GM18526 (cell line): ENCODE results near the gene C5AR1.

ENCODE experiments used
- POLR2A ChIP-seq: IDR thresholded peaks from 3 replicates; pipeline ENCODE4 v1.6.1; 2011; ENCODE audit not compliant: insufficient read length; ENCODE audit errors: extremely low read depth

Gene C5AR1

DNA sequence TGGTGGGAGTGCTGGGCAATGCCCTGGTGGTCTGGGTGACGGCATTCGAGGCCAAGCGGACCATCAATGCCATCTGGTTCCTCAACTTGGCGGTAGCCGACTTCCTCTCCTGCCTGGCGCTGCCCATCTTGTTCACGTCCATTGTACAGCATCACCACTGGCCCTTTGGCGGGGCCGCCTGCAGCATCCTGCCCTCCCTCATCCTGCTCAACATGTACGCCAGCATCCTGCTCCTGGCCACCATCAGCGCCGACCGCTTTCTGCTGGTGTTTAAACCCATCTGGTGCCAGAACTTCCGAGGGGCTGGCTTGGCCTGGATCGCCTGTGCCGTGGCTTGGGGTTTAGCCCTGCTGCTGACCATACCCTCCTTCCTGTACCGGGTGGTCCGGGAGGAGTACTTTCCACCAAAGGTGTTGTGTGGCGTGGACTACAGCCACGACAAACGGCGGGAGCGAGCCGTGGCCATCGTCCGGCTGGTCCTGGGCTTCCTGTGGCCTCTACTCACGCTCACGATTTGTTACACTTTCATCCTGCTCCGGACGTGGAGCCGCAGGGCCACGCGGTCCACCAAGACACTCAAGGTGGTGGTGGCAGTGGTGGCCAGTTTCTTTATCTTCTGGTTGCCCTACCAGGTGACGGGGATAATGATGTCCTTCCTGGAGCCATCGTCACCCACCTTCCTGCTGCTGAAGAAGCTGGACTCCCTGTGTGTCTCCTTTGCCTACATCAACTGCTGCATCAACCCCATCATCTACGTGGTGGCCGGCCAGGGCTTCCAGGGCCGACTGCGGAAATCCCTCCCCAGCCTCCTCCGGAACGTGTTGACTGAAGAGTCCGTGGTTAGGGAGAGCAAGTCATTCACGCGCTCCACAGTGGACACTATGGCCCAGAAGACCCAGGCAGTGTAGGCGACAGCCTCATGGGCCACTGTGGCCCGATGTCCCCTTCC, 10.5 kb downstream of the C5AR1 start:
- no peak for TF ChIP-seq POLR2A

DNA sequence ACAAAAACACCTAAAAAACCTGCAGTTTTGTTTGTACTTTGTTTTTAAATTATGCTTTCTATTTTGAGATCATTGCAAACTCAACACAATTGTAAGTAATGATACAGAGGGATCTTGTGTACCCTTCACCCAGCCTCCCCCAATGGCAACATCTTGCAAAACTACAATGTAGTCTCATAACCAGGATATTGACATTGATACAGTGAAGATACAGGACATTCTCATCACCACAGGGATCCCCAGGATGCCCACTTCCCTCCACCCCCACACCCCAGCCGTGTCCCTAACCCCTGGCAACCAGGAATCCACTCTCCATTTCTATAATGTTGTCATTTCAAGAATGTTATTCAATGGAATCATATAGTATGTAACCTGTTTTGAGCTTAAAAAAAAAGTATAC, 12.0 kb downstream of the C5AR1 start:
- no peak for TF ChIP-seq POLR2A

DNA sequence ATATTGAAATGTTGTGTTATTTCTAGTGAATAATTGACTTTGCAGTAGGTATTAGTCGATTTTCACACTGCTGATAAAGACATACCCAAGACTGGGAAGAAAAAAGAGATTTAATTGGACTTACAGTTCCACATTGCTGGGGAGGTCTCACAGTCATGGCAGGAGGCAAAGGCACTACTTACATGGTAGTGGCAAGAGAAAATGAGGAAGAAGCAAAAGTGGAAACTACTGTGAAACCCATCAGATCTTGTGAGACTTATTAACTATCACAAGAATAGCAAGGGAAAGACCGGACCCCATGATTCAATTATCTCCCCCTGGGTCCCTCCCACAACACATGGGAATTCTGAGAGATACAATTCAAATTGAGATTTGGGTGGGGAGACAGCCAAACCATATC, 12.4 kb downstream of the C5AR1 start:
- TF ChIP-seq POLR2A, result no peak

DNA sequence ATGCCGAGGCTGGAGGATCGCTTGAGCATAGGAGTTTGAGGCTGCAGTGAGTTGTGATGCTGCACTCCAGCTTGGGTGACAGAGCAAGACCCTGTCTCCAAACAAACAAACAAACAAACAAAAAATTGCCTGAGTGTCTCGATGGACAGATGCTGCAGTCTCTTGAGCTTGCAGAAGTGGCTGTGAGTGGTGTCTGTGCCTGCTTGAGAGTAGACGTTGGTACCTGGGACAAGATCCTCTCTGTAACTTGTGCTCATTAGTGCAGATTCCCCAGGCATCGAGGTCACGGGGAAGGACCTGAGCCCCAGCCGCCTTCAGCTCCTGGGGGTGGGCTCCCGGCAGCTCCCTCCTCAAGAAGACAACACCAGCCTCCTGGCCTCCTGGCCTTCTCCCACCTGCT, 13.7 kb downstream of the C5AR1 start:
- no peak for TF ChIP-seq POLR2A

DNA sequence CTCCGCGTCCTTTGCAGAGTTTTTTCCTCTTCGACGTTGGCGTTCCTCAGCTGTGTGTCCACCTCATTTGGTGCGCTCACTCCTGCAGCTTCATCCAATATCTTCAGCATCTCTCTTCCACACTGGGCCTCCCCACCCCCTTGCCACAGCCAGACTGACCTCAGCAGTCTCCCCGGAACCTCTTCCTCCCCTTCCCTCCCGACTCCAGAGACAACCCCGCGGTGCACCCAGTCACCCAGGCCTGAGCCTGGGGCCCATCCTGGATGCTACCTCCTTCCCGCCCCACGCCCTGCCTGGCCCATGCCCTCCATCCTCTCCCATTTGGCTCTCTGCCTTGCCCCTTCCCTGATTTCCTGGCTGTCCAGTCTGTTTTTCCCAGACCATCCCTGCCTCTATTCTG, 14.2 kb downstream of the C5AR1 start:
- TF ChIP-seq POLR2A, result no peak

DNA sequence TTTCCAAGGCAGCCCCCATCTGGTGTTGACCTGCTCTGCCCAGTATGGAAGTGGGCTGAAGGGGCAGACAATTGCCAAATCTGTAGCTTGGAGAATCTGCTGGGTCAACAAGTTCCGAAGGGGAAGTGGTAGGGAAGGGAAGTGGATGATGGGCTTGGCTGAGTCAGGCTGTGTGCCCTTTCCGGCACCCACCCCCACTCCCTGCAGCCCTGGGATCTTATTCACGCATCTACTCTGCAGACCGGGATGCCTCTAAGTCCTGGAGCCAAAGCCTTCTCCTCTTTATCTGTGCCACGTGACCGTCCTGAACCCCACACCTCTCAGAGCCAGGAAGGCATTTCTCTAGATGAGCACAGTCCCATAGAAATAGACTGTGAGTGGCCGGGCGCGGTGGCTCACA, 14.8 kb downstream of the C5AR1 start:
- TF ChIP-seq POLR2A, result no peak

DNA sequence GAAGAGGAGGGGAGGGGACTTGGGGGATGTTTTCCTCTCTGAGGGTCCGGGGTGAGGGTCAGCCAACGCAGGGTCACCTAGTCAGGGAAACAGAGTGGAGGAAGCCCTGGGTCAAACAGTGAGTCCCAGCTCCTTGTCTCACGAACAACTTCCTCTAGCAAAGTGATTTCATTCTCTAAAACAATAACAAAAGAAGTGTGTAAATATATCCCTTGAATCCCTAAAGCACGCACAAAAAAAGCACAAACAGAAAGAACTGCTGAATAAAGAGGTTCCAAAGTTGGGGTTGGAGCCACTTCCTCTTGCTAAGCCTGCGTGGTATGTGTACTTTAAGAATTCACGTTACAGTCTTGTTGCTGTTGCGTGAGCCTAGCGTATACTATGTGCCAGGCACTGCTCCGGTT, 20.8 kb downstream of the C5AR1 start:
- TF ChIP-seq POLR2A, result no peak

DNA sequence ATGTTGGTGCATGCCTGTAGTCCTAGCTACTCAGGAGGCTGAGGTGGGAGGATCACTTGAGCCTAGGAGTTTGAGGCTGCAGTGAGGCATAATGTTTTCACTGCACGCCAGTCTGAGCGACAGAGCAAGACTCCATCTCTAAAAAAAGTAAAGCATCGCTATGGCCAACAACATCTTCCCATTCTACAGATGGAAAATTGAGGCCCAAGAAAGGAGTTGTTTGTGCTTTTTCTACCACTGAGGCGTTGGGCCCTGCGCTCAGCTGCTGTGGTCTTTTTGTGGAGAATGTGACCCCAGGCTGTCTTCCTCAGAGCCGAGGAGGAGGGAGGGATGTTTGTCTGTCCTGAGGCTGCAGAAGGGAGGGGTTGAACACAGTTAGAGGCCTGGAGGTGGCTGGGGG, 21.8 kb downstream of the C5AR1 start:
- TF ChIP-seq POLR2A, result no peak

DNA sequence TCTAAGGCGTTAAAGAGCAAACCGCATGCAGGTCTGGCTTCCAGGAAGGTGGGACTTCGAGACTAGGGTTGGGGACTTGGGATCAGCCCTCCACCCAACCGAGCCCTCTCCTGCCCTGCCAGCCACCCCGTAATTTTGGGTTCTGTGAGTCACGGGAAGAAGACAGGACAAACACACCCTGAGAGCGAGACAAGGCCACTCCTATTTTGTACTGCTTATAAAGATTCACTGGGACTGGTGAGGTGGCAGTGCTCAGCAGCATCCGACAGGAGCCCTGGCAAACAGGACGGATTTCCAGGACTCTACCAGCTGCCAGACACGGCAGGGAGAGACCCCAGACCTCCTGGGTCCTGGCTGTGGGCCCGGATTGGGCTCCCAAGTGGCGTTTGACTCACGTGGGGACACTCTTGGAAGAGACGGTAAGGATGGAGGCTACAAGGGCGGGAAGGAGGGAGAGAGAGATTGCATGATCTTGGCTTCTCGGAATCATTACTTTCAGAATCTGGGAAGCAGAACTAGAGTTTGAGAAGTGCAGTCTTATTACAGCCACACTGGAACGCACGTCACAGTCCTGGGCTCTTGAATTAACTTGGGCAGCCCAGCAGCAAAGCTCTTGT, 22.4 kb downstream of the C5AR1 start, which contains the start of gene C5AR2:
TSS of gene C5AR2 (plus strand) at position 245 of the 617 bp plus-strand sequence. CDS start 8,625 bp downstream, outside the sequence.
- no peak for TF ChIP-seq POLR2A

DNA sequence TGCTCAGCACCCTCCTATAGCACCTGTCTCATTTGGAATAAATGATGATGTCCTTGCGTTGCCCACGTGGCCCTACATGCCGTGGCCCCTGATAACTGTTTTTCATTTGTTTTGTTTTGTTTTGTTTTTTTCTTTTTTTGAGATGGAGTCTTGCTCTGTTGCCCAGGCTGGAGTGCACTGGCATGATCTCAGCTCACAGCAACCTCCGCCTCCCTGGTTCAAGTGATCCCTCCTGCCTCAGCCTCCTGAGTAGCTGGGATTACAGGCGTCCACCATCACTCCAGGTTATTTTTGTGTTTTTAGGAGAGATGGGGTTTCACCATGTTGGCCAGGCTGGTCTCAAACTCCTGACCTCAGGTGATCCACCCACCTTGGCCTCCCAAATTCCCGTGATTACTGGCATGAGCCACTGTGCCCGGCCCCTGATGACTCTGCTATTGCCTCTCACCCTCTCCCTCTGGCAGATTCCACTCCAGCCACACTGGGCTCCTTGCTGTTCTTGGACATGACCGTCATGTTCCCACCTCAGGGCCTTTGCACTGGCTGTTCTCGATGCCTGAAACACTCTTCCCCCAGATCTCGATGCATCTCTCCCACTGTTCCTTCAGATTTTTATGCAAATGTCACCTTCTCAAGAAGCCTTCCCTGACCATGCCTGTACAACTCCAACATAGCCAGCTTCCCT, 29.7 kb downstream of the C5AR1 start:
- TF ChIP-seq POLR2A, result no peak

DNA sequence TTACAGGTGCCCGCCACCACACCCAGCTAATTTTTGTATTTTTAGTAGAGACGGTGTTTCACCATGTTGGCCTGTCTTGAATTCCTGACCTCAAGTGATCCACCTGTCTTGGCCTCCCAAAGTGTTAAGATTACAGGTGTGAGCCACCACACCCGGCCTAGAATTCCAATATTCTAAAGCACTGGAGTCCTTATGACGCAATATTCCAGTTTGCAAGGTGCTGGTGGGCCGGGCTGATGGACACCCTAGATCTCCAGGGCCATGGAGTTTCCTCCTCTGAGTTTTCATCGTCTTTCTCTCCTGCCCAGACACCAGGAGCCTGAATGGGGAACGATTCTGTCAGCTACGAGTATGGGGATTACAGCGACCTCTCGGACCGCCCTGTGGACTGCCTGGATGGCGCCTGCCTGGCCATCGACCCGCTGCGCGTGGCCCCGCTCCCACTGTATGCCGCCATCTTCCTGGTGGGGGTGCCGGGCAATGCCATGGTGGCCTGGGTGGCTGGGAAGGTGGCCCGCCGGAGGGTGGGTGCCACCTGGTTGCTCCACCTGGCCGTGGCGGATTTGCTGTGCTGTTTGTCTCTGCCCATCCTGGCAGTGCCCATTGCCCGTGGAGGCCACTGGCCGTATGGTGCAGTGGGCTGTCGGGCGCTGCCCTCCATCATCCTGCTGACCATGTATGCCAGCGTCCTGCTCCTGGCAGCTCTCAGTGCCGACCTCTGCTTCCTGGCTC, 31.0 kb downstream of the C5AR1 start:
- no peak for TF ChIP-seq POLR2A

DNA sequence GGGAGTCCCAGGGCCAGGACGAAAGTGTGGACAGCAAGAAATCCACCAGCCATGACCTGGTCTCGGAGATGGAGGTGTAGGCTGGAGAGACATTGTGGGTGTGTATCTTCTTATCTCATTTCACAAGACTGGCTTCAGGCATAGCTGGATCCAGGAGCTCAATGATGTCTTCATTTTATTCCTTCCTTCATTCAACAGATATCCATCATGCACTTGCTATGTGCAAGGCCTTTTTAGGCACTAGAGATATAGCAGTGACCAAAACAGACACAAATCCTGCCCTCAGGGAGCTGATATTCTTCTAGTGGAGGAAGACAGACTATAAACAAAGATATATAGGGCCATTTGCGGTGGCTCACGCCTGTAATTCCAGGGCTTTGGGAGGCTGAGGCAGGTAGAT, 32.1 kb downstream of the C5AR1 start:
- TF ChIP-seq POLR2A, result no peak

DNA sequence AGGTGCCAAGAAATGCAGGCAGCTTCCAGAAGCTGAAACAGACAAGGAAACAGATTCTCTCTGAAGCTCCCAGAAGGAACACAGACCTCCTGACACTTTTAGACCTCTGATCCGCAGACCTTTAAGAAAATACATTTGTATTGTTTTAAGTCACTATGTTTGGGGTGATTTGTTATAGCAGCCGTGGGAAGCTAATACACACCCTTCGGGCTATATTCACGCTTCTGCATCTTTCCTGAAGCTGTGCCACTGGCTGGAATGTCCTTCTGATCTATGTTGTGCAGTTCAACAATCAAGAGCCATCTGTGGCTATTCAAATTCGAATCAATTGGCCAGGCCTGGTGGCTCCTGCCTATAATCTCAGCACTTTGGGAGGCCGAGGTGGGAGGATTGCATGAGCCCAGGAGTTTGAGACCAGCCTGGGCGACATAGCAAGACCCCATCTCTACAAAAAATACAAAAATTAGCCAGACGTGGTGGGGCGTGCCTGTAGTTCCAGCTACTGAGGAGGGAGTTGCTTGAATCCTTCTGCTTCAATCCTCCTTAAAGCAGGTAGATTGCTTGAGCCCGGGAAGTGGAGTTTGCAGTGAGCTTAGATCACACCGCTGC, 33.6 kb downstream of the C5AR1 start:
- no peak for TF ChIP-seq POLR2A

DNA sequence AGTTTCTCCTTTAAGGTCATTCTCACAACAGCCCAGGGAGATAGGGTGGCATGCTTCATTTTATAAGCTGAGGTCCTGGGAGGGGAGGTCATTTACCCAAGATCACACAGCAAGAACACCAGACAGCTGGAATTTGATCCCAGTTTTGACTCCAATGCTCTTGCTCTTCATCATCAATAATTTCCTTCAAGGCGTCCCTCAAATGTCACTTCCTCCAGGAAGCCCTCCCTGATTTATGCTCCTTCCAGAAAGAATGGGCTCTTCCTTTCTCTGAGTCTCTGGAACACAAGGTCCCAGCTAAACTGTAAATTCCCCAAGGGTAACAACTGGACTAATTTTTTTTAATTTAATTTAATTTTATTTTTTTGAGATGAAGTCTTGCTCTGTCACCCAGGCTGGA, 34.8 kb downstream of the C5AR1 start:
- no peak for TF ChIP-seq POLR2A
